H9 (cell line): ENCODE measurements around the gene DNAJB11. TPM values are rescaled to one million over a fixed set of nuclear protein-coding genes. Genes with fewer than 3 reads are reported as not detected.

ENCODE experiments used
- DNase-seq: peaks from one replicate; pipeline ENCODE4 v3.0.0-alpha.2; 2017
- H2AFZ ChIP-seq: one replicate; pipeline ENCODE4 v1.6.1; 2013; ENCODE audit warnings: mild to moderate bottlenecking, low read length, control low read depth, moderate library complexity
- H2AK5ac ChIP-seq: 2 replicates; pipeline ENCODE4 v1.6.1; 2013; ENCODE audit warnings: low read length, control low read depth, mixed read lengths; ENCODE audit not compliant: insufficient read length
- H2BK120ac ChIP-seq: one replicate; pipeline ENCODE4 v1.6.1; 2013; ENCODE audit warnings: low read depth, mild to moderate bottlenecking, low read length, control low read depth, inconsistent platforms; ENCODE audit not compliant: poor library complexity, severe bottlenecking
- H2BK12ac ChIP-seq: 2 replicates; pipeline ENCODE4 v1.6.1; 2013; ENCODE audit warnings: low read length, control low read depth, mixed read lengths, low read depth; ENCODE audit not compliant: insufficient read length
- H2BK15ac ChIP-seq: 2 replicates; pipeline ENCODE4 v1.6.1; 2013; ENCODE audit warnings: low read depth, low read length, control low read depth
- H2BK20ac ChIP-seq: one replicate; pipeline ENCODE4 v1.6.1; 2013; ENCODE audit warnings: low read depth, mild to moderate bottlenecking, low read length, control low read depth, inconsistent platforms; ENCODE audit not compliant: poor library complexity, severe bottlenecking
- H2BK5ac ChIP-seq: 2 replicates; pipeline ENCODE4 v1.6.1; 2013; ENCODE audit warnings: low read length, control low read depth, mixed read lengths; ENCODE audit not compliant: insufficient read length
- H3K14ac ChIP-seq: 2 replicates; pipeline ENCODE4 v1.6.1; 2013; ENCODE audit warnings: low read length, control low read depth; ENCODE audit not compliant: insufficient read depth
- H3K18ac ChIP-seq: 2 replicates; pipeline ENCODE4 v1.6.1; 2013; ENCODE audit warnings: low read depth, mild to moderate bottlenecking, mixed read lengths, low read length, control low read depth; ENCODE audit not compliant: insufficient read length
- H3K23ac ChIP-seq: 2 replicates; pipeline ENCODE4 v1.6.1; 2013; ENCODE audit warnings: low read length, control low read depth, mixed read lengths, low read depth; ENCODE audit not compliant: insufficient read length
- H3K23me2 ChIP-seq: 2 replicates; pipeline ENCODE4 v1.6.1; 2013; ENCODE audit warnings: low read depth, mild to moderate bottlenecking, mixed read lengths, low read length, control low read depth; ENCODE audit not compliant: insufficient read length, poor library complexity, severe bottlenecking
- H3K27ac ChIP-seq: 2 replicates; pipeline ENCODE4 v1.5.1; 2013; ENCODE audit warnings: low read length, control low read depth, mixed read lengths, low read depth; ENCODE audit not compliant: insufficient read length
- H3K27me3 ChIP-seq: 2 replicates; pipeline ENCODE4 v1.6.1; 2013; ENCODE audit warnings: low read length, control low read depth, inconsistent platforms; ENCODE audit not compliant: insufficient read depth
- H3K4ac ChIP-seq: 2 replicates; pipeline ENCODE4 v1.6.1; 2013; ENCODE audit warnings: low read depth, mild to moderate bottlenecking, control low read depth, inconsistent platforms, low read length, moderate library complexity
- H3K4me1 ChIP-seq: 2 replicates; pipeline ENCODE4 v1.6.1; 2013; ENCODE audit warnings: low read length, control low read depth, inconsistent platforms; ENCODE audit not compliant: insufficient read depth
- H3K4me2 ChIP-seq: 2 replicates; pipeline ENCODE4 v1.6.1; 2013; ENCODE audit warnings: low read length, control low read depth, mixed read lengths; ENCODE audit not compliant: insufficient read length, insufficient read depth
- H3K56ac ChIP-seq: 2 replicates; pipeline ENCODE4 v1.6.1; 2013; ENCODE audit warnings: low read depth, mild to moderate bottlenecking, mixed read lengths, low read length, control low read depth; ENCODE audit not compliant: insufficient read length
- H3K79me1 ChIP-seq: 2 replicates; pipeline ENCODE4 v1.6.1; 2013; ENCODE audit warnings: low read depth, mild to moderate bottlenecking, moderate library complexity, low read length, control low read depth, inconsistent platforms; ENCODE audit not compliant: insufficient read depth, poor library complexity, severe bottlenecking
- H3K79me2 ChIP-seq: 2 replicates; pipeline ENCODE4 v1.6.1; 2013; ENCODE audit warnings: low read length, control low read depth, inconsistent platforms; ENCODE audit not compliant: insufficient read depth
- H3K9ac ChIP-seq: 2 replicates; pipeline ENCODE4 v1.6.1; 2013; ENCODE audit warnings: low read length, control low read depth, mixed read lengths; ENCODE audit not compliant: insufficient read length; ENCODE audit errors: extremely low read depth
- H3K9me3 ChIP-seq: one replicate; pipeline ENCODE4 v1.6.1; 2013; ENCODE audit warnings: low read depth, low read length, inconsistent platforms; ENCODE audit not compliant: control insufficient read depth
- H3T11ph ChIP-seq: one replicate; pipeline ENCODE4 v1.6.1; 2013; ENCODE audit warnings: mild to moderate bottlenecking, low read length, control low read depth, inconsistent platforms
- H4K20me1 ChIP-seq: one replicate; pipeline ENCODE4 v1.6.1; 2013; ENCODE audit not compliant: control insufficient read depth, insufficient read length, insufficient read depth
- H4K5ac ChIP-seq: 2 replicates; pipeline ENCODE4 v1.6.1; 2013; ENCODE audit warnings: low read depth, mild to moderate bottlenecking, mixed read lengths, low read length, control low read depth; ENCODE audit not compliant: insufficient read length
- H4K8ac ChIP-seq: replicated peaks from 2 replicates; pipeline ENCODE4 v1.6.1; 2013; ENCODE audit warnings: low read length, control low read depth, mixed read lengths, low read depth; ENCODE audit not compliant: insufficient read length
- H4K91ac ChIP-seq: 2 replicates; pipeline ENCODE4 v1.6.1; 2013; ENCODE audit warnings: low read depth, mild to moderate bottlenecking, moderate library complexity, mixed read lengths, low read length, control low read depth; ENCODE audit not compliant: insufficient read length
- H3K27ac Mint-ChIP-seq, 3 experiments: 2 replicates in 2 of 3; 3 replicates in 1 of 3; pipeline ENCODE4 v1.8.0; 2020 to 2021; ENCODE audit warnings: mixed read lengths in 3 of 3, mild to moderate bottlenecking in 1 of 3, moderate library complexity in 1 of 3
- H3K27me3 Mint-ChIP-seq: 2 replicates; pipeline ENCODE4 v1.8.0; 2021; ENCODE audit warnings: low read depth, mild to moderate bottlenecking, moderate library complexity, mixed read lengths
- H3K36me3 Mint-ChIP-seq, 3 experiments: 2 replicates in 2 of 3; 3 replicates in 1 of 3; pipeline ENCODE4 v1.8.0; 2020 to 2021; ENCODE audit warnings: low read depth in 3 of 3, mixed read lengths in 3 of 3; ENCODE audit not compliant: insufficient read depth in 1 of 3
- H3K4me1 Mint-ChIP-seq, 2 experiments: 2 replicates each; pipeline ENCODE4 v1.8.0; 2020; ENCODE audit warnings: mixed read lengths in 2 of 2
- H3K4me3 Mint-ChIP-seq, 2 experiments: 2 replicates in 1 of 2; 3 replicates in 1 of 2; pipeline ENCODE4 v1.8.0; 2020 to 2021; ENCODE audit warnings: mild to moderate bottlenecking in 2 of 2, mixed read lengths in 2 of 2, moderate library complexity in 1 of 2
- H3K9me3 Mint-ChIP-seq, 2 experiments: 2 replicates in 1 of 2; 3 replicates in 1 of 2; pipeline ENCODE4 v1.8.0; 2020; ENCODE audit warnings: mild to moderate bottlenecking in 2 of 2, mixed read lengths in 2 of 2, moderate library complexity in 1 of 2
- CTCF ChIP-seq: fragments of 200-600 bp; sonication (generic); conservative IDR thresholded peaks from 3 replicates; pipeline ENCODE4 v1.8.0; 2021; ENCODE audit warnings: antibody characterized with exemption, mild to moderate bottlenecking
- WGBS: extraction: QIAGEN DNeasy Blood & Tissue Kit; methylation state at CpG from one replicate; pipeline ENCODE4 v1.1.7; 2013; ENCODE audit warnings: missing lambda C conversion rate, low lambda C conversion rate, mixed read lengths; ENCODE audit not compliant: insufficient read length; ENCODE audit errors: extremely low coverage; 5-methylcytosine and 5-hydroxymethylcytosine counted together
- total RNA-seq: library from RNA; stranded (reverse); gene quantifications from 2 replicates; pipeline ENCODE4 v1.2.1, GENCODE V29; 2021

The DNAJB11 gene
- total RNA-seq, 1 experiment from 2014 or later: 61.2 TPM

GRCh38 chr3:186624598-186624997, 54.1 kb downstream of the DNAJB11 start:
- Histone ChIP-seq H2BK20ac (no peak overlapping the region), H2BK12ac (no peak overlapping the region), H2AFZ (no peak overlapping the region), H4K91ac (no peak overlapping the region), H4K20me1 (no peaks in the 10 kb centered on the region), H4K8ac (no peak overlapping the region), H3K27me3 (no peaks in the 10 kb centered on the region), H3K23ac (no peak overlapping the region), H3K27ac (no peak overlapping the region), H2BK5ac (no peak overlapping the region), H2BK120ac (no peak overlapping the region), H2AK5ac (no peak overlapping the region), H3K4ac (no peak overlapping the region), H3K9me3 (no peaks in the 10 kb centered on the region), H3K79me2 (no peaks in the 10 kb centered on the region), H3T11ph (no peak overlapping the region), H2BK15ac (no peak overlapping the region), H3K4me1 (no peaks in the 10 kb centered on the region), H3K79me1 (no peaks in the 10 kb centered on the region), H4K5ac (no peak overlapping the region), H3K14ac (no peak overlapping the region), H3K56ac (no peak overlapping the region), H3K23me2 (no peaks in the 10 kb centered on the region), H3K9ac (no peak overlapping the region), H3K4me2 (no peak overlapping the region), H3K18ac (no peak overlapping the region)
- no CpG with 5 or more reads among the region's 4 CpGs for WGBS
- H3K27ac Mint-ChIP-seq: no peak overlapping the region
- H3K4me3 Mint-ChIP-seq: no peak overlapping the region
- H3K27me3 Mint-ChIP-seq: peaks cover 2% of the 10 kb centered on the region
- TF ChIP-seq CTCF: no peak
- no peaks in the 10 kb centered on the region for H3K4me1 Mint-ChIP-seq
- no peaks in the 10 kb centered on the region for H3K9me3 Mint-ChIP-seq
- no peak for DNase-seq
- H3K36me3 Mint-ChIP-seq: no peaks in the 10 kb centered on the region
